ENCODE results near the gene LRRC25. TPM values are rescaled to one million over a fixed set of nuclear protein-coding genes. Genes with fewer than 3 reads are reported as not detected.
A peak's percentile ranks its signal among the peaks of the same experiment; 100 is the strongest.
"Not testable (repeated sequence)": the region's sequence is repeated elsewhere in the genome, so short reads cannot be mapped to it uniquely, and the experiment has no call there.

Gene LRRC25
- total and polyA plus RNA-seq, 3 experiments from 2014 or later = 0.26 to 0.31 TPM; not detected in 1

GRCh38 chr19:18385675-18386542 lies 11.5 kb downstream of the LRRC25 start, which contains the start of gene GDF15:
TSS of gene GDF15 (plus strand) at chr19:18386158. CDS start at chr19:18386190, 32 bp downstream.
- H3K4me1 ChIP-seq (ENCODE audit: insufficient read depth, low read length) = no peaks in the 10 kb centered on the region
- Mint-ChIP-seq H3K27me3 (peaks cover 19 to 39% of the 10 kb centered on the region in 2 donors), H3K27ac (no peak within 1 kb of the TSS), H3K4me1 (peaks cover 5 to 13% (median 11%) of the 10 kb centered on the region in 3 donors), H3K4me3 (peak within 1 kb of the TSS in 1 of 7 donors; percentile 36), H3K36me3 (peaks cover 0 to 3% (median 0%) of the 10 kb centered on the region in 3 donors), H3K9me3 (no peaks in the 10 kb centered on the region)
- H3K27ac ChIP-seq (ENCODE audit: low read depth, low read length) = peak within 1 kb of the TSS; percentile 81
- CTCF ChIA-PET = interaction anchor here (0.8 kb wide), 1 partner anchor 24 kb away, joined by 3 read pairs; no protein-coding TSS in a partner anchor
- DNase-seq = peak in 1 of 5 donors; percentile 11
- no peaks in the 10 kb centered on the region for H3K9me3 ChIP-seq (ENCODE audit: low read length)
- POLR2A ChIA-PET = no interaction called here
- H3K4me3 ChIP-seq (ENCODE audit: low read length) = peak within 1 kb of the TSS; percentile 37
- H3K36me3 ChIP-seq (ENCODE audit: insufficient read depth, low read length) = no peaks in the 10 kb centered on the region
- H3K27me3 ChIP-seq (ENCODE audit: insufficient read depth, low read length, poor library complexity, severe bottlenecking) = peaks cover 19% of the 10 kb centered on the region

DNA sequence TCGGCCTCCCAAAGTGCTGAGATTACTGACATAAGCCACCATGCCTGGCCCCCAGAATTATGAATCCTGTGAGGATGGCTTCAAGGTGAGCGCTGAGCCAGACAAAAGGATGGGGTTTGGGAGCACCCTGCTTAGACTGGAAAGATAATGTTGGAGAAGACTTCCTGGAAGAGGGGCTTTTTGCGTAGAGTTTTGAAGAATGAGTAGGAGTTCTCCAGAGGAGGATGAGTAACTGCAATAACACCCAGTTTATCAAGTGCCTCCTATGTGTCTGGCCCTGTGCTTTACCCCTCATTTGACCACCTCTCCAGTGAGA lies 12.1 kb downstream of the LRRC25 start:
- ChIA-PET POLR2A (no interaction called here), CTCF (interaction anchor here (0.8 kb wide), 1 partner anchor 25 kb away, joined by 3 read pairs; no protein-coding TSS in a partner anchor)
- Histone ChIP-seq H3K4me1 (ENCODE audit: insufficient read depth, low read length) (no peaks in the 10 kb centered on the region), H3K4me3 (ENCODE audit: low read length) (no peak overlapping the region), H3K27ac (ENCODE audit: low read depth, low read length) (peak overlapping the region; percentile 41), H3K36me3 (ENCODE audit: insufficient read depth, low read length) (no peaks in the 10 kb centered on the region), H3K9me3 (ENCODE audit: low read length) (no peaks in the 10 kb centered on the region), H3K27me3 (ENCODE audit: insufficient read depth, low read length, poor library complexity, severe bottlenecking) (peaks cover 19% of the 10 kb centered on the region)
- H3K4me3 Mint-ChIP-seq = no peak overlapping the region
- peaks cover 0 to 3% (median 0%) of the 10 kb centered on the region in 3 donors for H3K36me3 Mint-ChIP-seq
- peaks cover 5 to 13% (median 11%) of the 10 kb centered on the region in 3 donors for H3K4me1 Mint-ChIP-seq
- H3K27ac Mint-ChIP-seq = no peak overlapping the region
- no peak for DNase-seq
- peaks cover 19 to 36% of the 10 kb centered on the region in 2 donors for H3K27me3 Mint-ChIP-seq
- H3K9me3 Mint-ChIP-seq = no peaks in the 10 kb centered on the region

GRCh38 chr19:18384775-18385174 lies 12.6 kb downstream of the LRRC25 start:
- peaks cover 19 to 39% of the 10 kb centered on the region in 2 donors for H3K27me3 Mint-ChIP-seq
- Histone ChIP-seq H3K27ac (ENCODE audit: low read depth, low read length) (no peak overlapping the region), H3K4me1 (ENCODE audit: insufficient read depth, low read length) (no peaks in the 10 kb centered on the region), H3K4me3 (ENCODE audit: low read length) (no peak overlapping the region), H3K36me3 (ENCODE audit: insufficient read depth, low read length) (no peaks in the 10 kb centered on the region), H3K27me3 (ENCODE audit: insufficient read depth, low read length, poor library complexity, severe bottlenecking) (peaks cover 19% of the 10 kb centered on the region), H3K9me3 (ENCODE audit: low read length) (no peaks in the 10 kb centered on the region)
- POLR2A ChIA-PET = no interaction called here
- no peak for DNase-seq
- H3K4me3 Mint-ChIP-seq = no peak overlapping the region
- H3K4me1 Mint-ChIP-seq = peaks cover 5 to 13% (median 11%) of the 10 kb centered on the region in 3 donors
- CTCF ChIA-PET = no interaction called here
- no peaks in the 10 kb centered on the region for H3K9me3 Mint-ChIP-seq
- peak overlapping the region in 1 of 8 donors; percentile 43 for H3K27ac Mint-ChIP-seq
- no peaks in the 10 kb centered on the region for H3K36me3 Mint-ChIP-seq

DNA sequence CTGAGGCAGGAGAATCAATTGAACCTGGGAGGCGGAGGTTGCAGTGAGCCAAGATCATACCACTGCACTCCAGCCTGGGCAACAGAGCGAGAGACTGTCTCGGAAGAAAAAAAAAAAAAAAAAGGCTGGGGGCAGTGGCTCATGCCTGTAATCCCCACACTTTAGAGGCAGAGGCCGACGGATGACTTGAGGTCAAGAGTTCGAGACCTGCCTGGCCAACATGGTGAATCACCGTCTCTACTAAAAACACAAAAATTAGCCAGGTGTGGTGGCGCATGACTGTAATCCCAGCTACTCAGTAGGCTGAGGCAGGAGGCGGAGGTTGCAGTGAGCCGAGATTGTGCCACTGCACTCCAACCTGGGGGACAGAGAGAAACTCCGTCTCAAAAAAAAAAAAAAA lies 13.8 kb downstream of the LRRC25 start:
- H3K4me1 ChIP-seq (ENCODE audit: insufficient read depth, low read length); H3K27ac ChIP-seq (ENCODE audit: low read depth, low read length); POLR2A ChIA-PET; H3K4me3 Mint-ChIP-seq; H3K4me3 ChIP-seq (ENCODE audit: low read length); H3K9me3 ChIP-seq (ENCODE audit: low read length); H3K9me3 Mint-ChIP-seq; H3K36me3 ChIP-seq (ENCODE audit: insufficient read depth, low read length); DNase-seq; H3K36me3 Mint-ChIP-seq; CTCF ChIA-PET; H3K27ac Mint-ChIP-seq: not testable (repeated sequence)
- Mint-ChIP-seq H3K4me1 (peaks cover 5 to 13% (median 8%) of the 10 kb centered on the region in 3 donors), H3K27me3 (peaks cover 17 to 39% of the 10 kb centered on the region in 2 donors)
- peaks cover 19% of the 10 kb centered on the region for H3K27me3 ChIP-seq (ENCODE audit: insufficient read depth, low read length, poor library complexity, severe bottlenecking)

GRCh38 chr19:18380843-18381242 lies 16.6 kb downstream of the LRRC25 start:
- no peaks in the 10 kb centered on the region for H3K4me1 ChIP-seq (ENCODE audit: insufficient read depth, low read length)
- H3K9me3 ChIP-seq (ENCODE audit: low read length) = no peaks in the 10 kb centered on the region
- no peaks in the 10 kb centered on the region for H3K9me3 Mint-ChIP-seq
- no peak for DNase-seq
- no peaks in the 10 kb centered on the region for H3K4me1 Mint-ChIP-seq
- H3K36me3 ChIP-seq (ENCODE audit: insufficient read depth, low read length) = no peaks in the 10 kb centered on the region
- ChIA-PET POLR2A (interaction anchor here (0.9 kb wide), 1 partner anchor 102 kb away, joined by 3 read pairs; no protein-coding TSS in a partner anchor), CTCF (interaction anchor here (0.6 to 2.2 kb wide), 3 partner anchors 58 to 434 kb away, joined by 3 to 6 read pairs (median 3); partner anchors contain the start of gene LSM4)
- peaks cover under 1% of the 10 kb centered on the region for H3K27me3 ChIP-seq (ENCODE audit: insufficient read depth, low read length, poor library complexity, severe bottlenecking)
- H3K36me3 Mint-ChIP-seq = no peaks in the 10 kb centered on the region
- no peak overlapping the region for H3K4me3 ChIP-seq (ENCODE audit: low read length)
- H3K27ac ChIP-seq (ENCODE audit: low read depth, low read length) = peak overlapping the region; percentile 57
- no peak overlapping the region for H3K27ac Mint-ChIP-seq
- peaks cover 17 to 24% of the 10 kb centered on the region in 2 donors for H3K27me3 Mint-ChIP-seq
- H3K4me3 Mint-ChIP-seq = no peak overlapping the region

DNA sequence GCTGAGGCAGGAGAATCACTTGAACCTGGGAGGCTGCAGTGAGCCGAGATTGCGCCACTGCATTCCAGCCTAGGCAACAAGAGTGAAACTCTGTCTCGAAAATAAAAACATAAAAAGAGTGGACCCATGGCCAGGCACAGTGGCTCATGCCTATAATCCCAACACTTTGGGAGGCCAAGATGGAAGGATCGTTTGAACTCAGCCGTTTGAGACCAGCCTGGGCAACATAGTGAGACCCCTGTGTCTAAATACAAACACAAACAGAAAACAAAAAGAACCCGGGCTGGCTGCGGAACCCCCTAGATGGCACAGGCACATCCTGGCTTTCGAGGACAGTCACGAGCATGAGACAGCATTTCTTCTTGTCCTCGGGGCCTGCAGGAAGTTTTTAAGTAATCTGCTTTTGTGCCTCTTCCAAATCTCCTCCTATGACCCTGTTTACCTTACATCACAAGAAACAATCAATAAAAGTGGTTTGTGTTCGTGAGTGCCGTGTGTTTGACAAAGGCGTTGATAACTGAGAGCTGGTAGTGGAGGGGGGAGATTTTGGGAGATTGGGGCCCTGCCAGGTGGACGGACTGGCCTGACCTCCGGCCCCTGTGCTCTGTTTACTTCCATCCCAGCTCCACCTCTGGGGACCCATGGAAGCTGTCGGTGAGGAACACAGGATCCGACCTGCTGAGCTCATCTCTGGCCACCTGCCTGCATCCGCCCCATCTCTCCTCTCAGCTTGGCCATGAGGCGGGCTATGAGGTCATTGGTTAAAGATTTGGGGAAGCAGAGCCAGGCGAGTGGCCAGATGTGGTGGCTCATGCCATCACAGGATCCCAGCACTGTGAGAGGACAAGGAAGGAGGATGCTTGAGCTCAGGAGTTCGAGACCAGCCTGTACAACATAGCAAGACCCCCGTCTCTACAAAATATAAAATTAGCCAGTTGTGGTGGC lies 17.3 kb downstream of the LRRC25 start:
- Mint-ChIP-seq H3K4me3 (no peak overlapping the region), H3K4me1 (no peaks in the 10 kb centered on the region), H3K27ac (no peak overlapping the region), H3K9me3 (no peaks in the 10 kb centered on the region), H3K36me3 (no peaks in the 10 kb centered on the region), H3K27me3 (peaks cover 15 to 17% of the 10 kb centered on the region in 2 donors)
- DNase-seq = no peak
- H3K4me1 ChIP-seq (ENCODE audit: insufficient read depth, low read length) = no peaks in the 10 kb centered on the region
- H3K27me3 ChIP-seq (ENCODE audit: insufficient read depth, low read length, poor library complexity, severe bottlenecking) = no peaks in the 10 kb centered on the region
- H3K27ac ChIP-seq (ENCODE audit: low read depth, low read length) = peak overlapping the region; percentile 57
- no peaks in the 10 kb centered on the region for H3K36me3 ChIP-seq (ENCODE audit: insufficient read depth, low read length)
- H3K9me3 ChIP-seq (ENCODE audit: low read length) = no peaks in the 10 kb centered on the region
- ChIA-PET CTCF (interaction anchor here (0.6 to 2.2 kb wide), 3 partner anchors 57 to 433 kb away, joined by 3 to 6 read pairs (median 3); partner anchors contain the start of gene LSM4), POLR2A (interaction anchor here (0.9 kb wide), 1 partner anchor 101 kb away, joined by 3 read pairs; no protein-coding TSS in a partner anchor)
- no peak overlapping the region for H3K4me3 ChIP-seq (ENCODE audit: low read length)

DNA sequence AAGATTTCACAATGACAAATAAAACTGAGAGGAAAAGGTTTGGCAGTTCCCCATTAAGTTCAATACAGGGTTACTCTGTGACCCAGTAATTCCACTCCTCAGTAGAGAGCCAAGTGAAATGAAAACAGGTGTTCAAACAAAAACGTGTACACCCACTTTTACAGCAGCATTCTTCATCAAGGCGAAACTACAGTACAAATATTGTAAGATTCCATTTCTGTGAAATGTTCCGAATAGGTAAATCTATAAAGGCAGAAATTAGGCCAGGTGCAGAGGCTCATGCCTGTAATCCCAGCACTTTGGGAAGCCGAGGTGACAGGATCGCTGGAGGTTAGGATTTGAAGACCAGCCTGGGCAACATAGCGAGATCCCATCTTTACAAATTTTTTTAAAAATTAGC lies 20.4 kb downstream of the LRRC25 start:
- Mint-ChIP-seq H3K4me3 (no peak overlapping the region), H3K4me1 (peaks cover 9 to 15% (median 14%) of the 10 kb centered on the region in 3 donors), H3K27ac (peak overlapping the region in 1 of 8 donors; percentile 4), H3K36me3 (no peaks in the 10 kb centered on the region), H3K9me3 (no peaks in the 10 kb centered on the region), H3K27me3 (peaks cover 3 to 6% of the 10 kb centered on the region in 2 donors)
- Histone ChIP-seq H3K27me3 (ENCODE audit: insufficient read depth, low read length, poor library complexity, severe bottlenecking) (no peaks in the 10 kb centered on the region), H3K4me3 (ENCODE audit: low read length) (no peak overlapping the region), H3K4me1 (ENCODE audit: insufficient read depth, low read length) (peaks cover 9% of the 10 kb centered on the region), H3K9me3 (ENCODE audit: low read length) (no peaks in the 10 kb centered on the region), H3K27ac (ENCODE audit: low read depth, low read length) (no peak overlapping the region), H3K36me3 (ENCODE audit: insufficient read depth, low read length) (no peaks in the 10 kb centered on the region)
- ChIA-PET CTCF (interaction anchor here (1.6 kb wide), 1 partner anchor 12 kb away, joined by 8 read pairs; no protein-coding TSS in a partner anchor), POLR2A (no interaction called here)
- DNase-seq = no peak

Data from CD8-positive, alpha-beta memory T cell (primary cell).